ENCODE results near the gene SLC4A11.
"Not testable (repeated sequence)": the region's sequence is repeated elsewhere in the genome, so short reads cannot be mapped to it uniquely, and the experiment has no call there.

SLC4A11 gene

DNA sequence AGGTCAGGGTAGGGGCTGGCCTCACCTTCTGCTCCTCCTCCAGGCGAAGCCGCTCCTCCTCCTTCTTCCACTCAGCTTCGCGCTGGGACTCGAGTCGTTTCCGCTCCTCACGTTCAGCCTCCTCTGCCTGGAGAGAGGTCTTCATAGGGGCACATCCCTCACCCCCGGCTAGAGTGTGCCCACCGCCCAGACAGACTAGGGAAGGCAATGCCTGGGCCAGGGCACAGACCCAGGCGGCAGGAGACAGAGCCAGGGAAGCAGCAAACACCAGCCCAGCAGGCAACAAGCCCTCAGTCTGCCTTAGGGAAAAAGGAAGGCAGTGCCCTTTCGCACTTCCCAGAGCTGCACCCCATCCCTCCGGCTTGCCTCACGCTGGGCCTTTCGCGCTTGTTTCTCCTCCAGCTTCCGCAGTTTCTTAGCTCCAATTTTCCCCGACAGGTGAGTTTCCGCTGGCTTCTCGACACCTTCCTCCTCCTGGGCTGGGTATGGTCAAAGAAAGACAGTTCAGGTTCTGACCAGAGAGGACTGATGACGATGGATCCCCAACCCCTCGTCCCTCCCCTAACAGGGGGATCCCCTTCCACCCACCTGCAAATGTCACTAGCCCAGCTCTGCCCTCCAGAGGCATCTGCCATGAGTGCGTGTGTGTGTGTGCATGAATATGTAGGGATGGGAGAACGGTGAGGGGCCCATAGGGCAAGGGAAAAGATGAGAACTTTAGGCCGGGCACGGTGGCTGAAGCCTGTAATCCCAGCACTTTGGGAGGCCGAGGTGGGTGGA lies 38.8 kb downstream of the SLC4A11 start:
- no peak for DNase-seq

GRCh38 chr20:3199206-3199605 lies 39.8 kb downstream of the SLC4A11 start:
- DNase-seq: no peak

DNA sequence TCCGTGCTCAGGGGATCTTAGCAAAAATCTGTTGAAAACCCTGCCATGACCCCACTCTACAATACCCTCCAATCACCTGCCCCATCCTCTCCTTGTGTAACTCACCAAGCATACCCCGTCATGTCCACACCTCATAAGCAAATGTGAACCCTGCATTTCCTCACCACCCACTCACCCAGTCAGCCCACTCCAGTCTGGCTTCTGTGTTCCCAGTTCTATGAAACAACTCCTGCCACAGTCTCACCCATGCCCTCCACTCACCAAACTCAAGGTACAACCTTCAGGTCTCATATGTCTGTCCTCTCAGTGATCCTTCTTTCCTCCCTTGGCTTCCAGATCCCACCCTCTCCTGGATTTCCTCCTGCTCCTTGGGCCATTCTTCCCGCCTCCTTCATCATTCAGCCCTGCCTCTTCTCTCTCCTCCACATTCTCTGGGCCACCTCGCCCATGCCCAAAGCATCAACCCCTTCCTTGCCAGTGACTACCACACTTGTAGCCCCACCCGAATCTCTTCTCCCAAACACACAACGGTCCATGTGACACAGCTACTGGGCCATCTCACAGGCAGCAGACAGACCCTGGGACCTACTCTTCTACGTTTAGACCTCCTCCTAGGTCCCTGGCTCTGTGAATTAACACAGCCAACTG lies 43.3 kb downstream of the SLC4A11 start:
- DNase-seq: no peak

GRCh38 chr20:3194617-3195280 lies 44.2 kb downstream of the SLC4A11 start:
- no peak for DNase-seq

- DNase-seq: no peak
Measured at GRCh38 chr20:3193806-3194616, 45.0 kb downstream of the SLC4A11 start.

DNA sequence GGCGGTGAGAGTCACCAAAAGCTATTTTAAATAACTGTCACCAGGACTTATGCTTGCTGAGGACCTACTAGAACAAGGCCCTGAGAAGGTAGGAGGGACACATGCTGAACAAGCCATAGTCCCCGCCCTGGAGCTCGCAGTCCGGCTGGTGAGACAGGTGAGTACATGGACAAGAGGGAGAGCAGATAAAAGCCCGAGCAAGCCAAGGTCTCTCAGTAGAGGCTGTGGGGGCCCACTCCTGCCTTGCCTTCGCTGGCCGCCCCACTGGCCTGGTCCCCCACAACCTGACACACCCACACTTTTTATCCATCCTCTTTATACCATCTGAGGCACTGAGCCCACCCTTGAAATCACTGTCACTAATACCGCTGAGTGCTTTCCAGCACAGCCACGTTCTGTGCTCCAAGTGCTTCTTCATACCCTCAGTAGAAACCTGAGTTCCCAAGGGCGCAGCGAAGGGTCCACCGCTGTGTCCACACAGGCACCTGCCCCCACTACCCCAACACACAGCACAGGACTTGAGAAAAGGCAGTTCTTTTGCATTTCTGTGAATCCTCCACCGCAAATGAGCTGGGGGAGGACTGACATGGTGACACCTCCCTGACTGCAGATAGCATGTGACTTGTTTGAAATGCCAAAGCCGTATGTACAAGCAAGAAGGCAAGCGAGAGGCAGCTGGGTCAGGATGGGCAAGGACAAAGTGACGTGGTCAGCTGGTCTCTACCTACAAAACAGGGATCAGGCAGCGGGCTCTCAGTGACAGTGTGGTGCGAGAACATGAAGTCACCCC lies 46.6 kb downstream of the SLC4A11 start:
- no peak for DNase-seq

DNA sequence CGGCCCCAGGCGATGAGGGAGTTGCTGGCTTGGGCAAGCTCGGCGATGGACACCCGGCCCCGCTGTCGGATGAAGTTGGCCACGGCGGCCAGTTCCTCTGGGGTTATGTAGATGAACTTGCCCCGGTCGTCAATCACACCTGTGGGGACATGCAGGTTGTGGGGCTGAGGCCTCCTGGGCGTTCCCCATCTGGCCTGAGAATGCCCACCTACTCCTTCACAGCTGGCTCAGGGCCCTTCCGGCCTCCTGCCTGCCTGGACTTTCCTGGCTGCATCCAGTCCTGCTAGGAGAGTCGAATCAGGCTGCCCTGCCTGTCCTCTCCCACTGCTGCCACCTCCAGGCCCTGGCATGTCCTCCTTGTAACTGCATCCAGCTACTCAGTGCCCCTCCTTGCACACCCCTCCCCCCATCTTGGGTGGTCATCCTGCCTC lies 48.3 kb downstream of the SLC4A11 start:
- DNase-seq: no peak

DNA sequence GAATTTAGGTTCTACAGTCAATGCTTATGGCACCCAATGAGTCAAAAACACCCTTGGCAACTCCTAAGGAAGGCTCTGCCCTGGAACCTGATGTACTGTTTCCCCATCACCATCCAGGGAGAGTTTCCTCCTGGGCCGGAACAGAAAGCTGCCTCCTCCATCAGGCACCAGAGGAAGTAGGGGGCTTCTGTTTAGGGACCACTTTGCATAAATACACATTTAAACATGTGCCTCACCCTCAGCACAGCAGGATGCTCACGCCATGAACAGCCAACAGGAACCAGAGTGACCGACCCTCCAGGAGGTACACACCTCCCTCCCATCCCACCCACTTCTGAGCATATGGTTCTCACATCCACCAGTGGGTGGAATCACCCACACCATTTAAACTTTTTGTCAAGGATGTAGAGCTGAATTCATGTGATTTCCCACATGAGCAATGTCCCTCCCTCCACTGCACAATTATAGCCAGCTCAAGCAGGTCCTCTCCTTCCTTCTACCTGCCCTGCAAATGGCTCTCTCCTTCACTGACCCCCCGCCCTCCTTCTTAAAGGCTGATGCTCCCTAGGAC lies 49.3 kb downstream of the SLC4A11 start:
- no peak for DNase-seq

- DNase-seq: no peak
Measured at GRCh38 chr20:3188823-3189413, 50.1 kb downstream of the SLC4A11 start.

DNA sequence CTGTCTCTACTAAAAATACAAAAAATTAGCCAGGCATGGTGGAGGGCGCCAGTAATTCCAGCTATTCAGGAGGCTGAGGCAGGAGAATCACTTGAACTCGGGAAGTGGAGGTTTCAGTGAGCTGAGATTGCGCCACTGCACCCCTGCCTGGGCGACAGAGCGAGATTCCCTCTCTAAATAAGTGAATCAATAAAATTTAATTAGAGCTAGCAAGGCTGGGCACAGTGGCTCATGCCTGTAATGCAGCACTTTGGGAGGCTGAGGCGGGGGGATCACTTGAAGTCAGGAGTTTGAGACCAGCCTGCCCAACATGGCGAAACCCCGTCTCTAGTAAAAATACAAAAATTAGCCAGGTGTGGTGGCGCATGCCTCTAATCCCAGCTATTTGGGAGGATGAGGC lies 51.1 kb downstream of the SLC4A11 start:
- DNase-seq: not testable (repeated sequence)

DNA sequence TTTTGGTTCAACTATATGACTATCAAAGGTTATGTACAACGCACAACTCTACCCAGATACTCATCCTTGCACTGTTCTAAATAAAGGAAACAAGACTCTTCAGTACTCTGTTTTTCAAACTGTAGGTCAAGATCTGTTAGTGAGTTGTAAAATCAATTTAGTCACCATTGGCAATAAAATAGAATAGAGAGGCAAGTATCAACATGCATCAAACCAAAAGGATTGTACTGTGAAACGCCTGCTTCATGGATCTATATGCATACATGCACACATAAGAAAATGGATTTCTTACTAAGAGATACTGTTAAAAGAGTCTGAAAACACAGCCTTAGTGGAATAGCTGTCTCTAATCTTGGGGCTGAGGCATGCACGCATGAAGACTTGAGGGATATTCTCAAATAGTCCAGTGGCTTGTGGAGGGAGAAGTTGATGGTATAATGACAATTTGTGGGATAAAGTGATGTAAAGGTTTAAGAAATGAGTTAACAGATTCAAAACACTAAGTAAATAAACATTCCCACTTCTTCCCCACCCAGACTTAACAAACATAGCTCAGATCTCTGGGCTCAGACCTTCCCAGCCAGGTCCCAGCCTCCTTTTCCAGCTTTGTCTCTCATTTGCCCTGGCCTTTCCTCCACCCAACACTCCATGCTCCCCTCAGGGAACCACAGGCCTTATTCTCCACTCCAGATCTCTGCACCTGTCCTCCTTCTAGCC lies 54.9 kb downstream of the SLC4A11 start:
- no peak for DNase-seq

DNA sequence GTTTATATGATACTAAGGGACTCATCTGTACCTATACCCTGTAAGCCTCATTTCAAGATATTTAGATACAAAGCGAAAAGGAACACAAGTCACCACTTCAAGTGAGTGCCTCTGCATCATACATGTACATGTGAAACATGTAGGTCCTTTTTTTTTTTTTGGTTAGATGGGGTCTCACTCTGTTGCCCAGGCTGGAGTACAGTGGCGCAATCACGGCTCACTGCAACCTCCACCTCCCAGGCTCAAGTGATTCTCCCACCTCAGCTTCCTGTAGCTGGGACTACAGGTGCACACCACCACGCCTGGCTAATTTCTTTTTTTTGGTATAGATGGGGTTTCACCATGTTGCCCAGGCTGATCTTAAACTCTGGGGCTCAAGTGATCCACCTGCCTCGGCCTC lies 56.6 kb downstream of the SLC4A11 start:
- DNase-seq: not testable (repeated sequence)

- DNase-seq: no peak
Measured at GRCh38 chr20:3181270-3181669, 57.7 kb downstream of the SLC4A11 start.

DNA sequence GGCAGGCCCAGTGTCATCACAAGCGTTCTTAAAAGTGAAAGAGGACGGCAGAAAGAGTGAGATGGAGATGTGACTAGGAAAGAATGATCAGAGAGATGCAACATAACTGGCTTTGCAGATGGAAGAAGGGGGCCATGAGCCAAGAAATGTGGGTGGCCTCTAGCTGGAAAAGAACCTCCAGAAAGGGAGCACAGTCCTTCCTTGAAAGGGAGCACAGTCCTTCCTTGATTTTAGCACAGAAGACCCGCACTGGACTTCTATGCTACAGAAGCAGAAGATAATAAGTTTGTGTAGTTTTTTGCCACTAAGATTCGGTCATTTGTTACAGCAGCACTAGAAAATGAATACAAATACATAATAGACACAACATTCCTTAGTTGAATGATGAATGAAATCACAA lies 58.7 kb downstream of the SLC4A11 start:
- DNase-seq: no peak

DNA sequence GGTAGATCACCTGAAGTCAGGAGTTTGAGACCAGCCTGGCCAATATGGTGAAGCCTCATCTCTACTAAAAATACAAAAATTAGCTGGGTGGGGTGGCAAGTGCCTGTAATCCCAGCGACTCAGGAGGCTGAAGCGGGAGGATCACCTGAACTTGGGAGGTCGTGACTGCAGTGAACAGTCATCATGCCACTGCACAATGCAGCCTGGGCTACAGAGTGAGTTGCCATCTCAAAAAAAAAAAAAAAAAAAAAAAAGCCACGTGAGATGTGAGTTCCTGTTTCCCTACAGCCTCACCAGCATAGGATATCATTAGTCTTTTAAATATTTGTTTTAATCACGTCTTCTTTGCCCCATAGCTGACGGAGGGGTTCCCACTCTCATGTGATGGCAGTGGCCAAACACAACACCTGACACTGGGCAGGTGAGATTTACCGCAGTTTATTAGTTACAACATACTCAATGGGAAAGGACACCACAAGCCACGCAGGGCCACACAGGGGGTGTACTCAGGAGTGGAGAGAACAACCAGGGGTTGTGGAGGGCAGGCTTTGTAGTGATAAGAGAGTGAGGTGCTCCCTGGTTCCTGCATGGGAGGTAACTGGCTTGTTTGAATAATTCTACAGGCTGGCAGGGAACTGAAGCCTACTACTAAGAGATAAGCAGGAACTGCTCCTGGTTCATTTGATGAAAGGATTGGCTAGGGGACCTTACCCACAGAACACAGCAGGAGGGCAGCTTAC lies 61.1 kb downstream of the SLC4A11 start:
- no peak for DNase-seq

Data from NCI-H1930 (cell line).